ENCODE results near the gene SH3PXD2A.

The SH3PXD2A gene

DNA sequence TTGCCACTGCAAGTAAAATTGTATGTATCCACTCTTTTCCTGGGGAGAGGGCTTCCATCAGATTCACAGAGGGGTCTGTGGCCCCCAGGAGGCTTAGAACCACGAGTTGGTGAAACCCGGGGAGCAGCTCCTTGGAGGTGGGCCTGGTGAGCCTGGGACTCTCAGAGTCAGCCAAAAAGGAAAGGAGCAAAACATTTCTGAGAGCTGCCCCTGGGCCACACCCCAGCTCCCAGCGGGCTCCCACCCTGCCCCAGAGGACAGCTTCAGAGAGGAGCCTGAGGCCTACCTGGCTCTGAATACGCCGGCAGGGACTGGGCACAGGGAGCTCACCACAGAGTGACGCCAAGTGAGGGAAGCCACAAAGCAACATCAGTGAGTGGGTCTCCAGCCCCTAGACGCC, 56.9 kb downstream of the SH3PXD2A start:
- Histone ChIP-seq H3K4me3 (ENCODE audit: low read length) (no peak overlapping the region), H3K4me1 (ENCODE audit: control insufficient read depth, insufficient read depth, low read length) (no peaks in the 10 kb centered on the region), H3K27ac (ENCODE audit: low read depth, low read length) (no peak overlapping the region), H3K27me3 (ENCODE audit: control insufficient read depth, insufficient read depth, low read length) (no peaks in the 10 kb centered on the region), H3K9ac (ENCODE audit: low read length) (no peak overlapping the region), H3K36me3 (ENCODE audit: control insufficient read depth, insufficient read depth, low read length) (peaks cover 3% of the 10 kb centered on the region)

DNA sequence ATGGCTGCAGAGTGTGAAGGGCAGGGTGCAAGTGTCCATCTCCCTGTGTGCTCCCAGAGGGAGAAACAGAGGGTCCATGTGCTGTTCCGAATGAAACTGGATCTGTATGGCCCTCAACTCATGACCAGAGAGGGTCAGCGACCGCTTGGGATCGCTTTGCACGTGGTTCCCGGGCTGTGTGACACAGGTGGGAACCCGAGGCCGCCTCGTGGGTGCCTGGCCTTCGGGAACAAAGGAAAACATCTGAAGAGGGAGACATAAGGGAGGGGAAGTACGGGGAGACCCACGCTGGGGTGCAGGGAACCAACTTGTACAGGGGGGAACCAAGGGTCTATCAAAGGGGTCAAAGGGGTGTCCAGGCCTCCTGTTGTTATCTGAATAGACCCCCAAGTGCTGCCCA, 57.5 kb downstream of the SH3PXD2A start:
- Histone ChIP-seq H3K27ac (ENCODE audit: low read depth, low read length) (no peak overlapping the region), H3K9ac (ENCODE audit: low read length) (no peak overlapping the region), H3K4me1 (ENCODE audit: control insufficient read depth, insufficient read depth, low read length) (no peaks in the 10 kb centered on the region), H3K4me3 (ENCODE audit: low read length) (no peak overlapping the region), H3K27me3 (ENCODE audit: control insufficient read depth, insufficient read depth, low read length) (no peaks in the 10 kb centered on the region), H3K36me3 (ENCODE audit: control insufficient read depth, insufficient read depth, low read length) (peaks cover 3% of the 10 kb centered on the region)

DNA sequence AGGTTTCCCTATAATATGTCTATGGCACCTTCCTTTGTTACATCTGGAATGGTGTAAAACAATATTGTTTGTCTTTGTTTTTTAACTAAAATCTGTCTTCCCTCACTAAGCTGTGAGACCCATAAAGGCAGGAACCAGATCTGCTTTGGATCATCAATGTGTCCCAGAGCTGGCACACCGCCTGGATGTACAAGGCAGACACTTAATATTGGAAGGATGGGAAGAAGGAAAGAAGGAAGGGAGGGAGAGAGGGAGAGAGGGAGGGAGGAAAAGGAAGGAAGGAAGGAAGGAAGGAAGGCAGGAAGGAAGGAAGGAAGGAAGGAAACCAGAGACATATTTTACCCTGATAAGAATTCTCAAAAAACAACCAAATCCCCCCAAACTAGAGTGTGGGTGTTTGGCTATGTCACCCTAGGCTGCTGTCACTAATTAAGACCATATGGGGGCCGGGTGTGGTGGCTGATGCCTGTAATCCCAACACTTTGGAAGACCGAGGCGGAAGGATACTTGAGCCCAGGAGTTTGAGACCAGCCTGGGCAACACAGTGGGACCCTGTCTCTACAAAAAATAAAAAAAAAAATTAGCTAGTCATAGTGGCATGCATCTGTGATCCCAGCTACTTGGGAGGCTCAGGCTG, 59.6 kb downstream of the SH3PXD2A start:
- H3K27ac ChIP-seq (ENCODE audit: low read depth, low read length) = no peak overlapping the region
- peaks cover 3% of the 10 kb centered on the region for H3K36me3 ChIP-seq (ENCODE audit: control insufficient read depth, insufficient read depth, low read length)
- no peak overlapping the region for H3K4me3 ChIP-seq (ENCODE audit: low read length)
- no peak overlapping the region for H3K9ac ChIP-seq (ENCODE audit: low read length)
- no peaks in the 10 kb centered on the region for H3K27me3 ChIP-seq (ENCODE audit: control insufficient read depth, insufficient read depth, low read length)
- H3K4me1 ChIP-seq (ENCODE audit: control insufficient read depth, insufficient read depth, low read length) = no peaks in the 10 kb centered on the region

DNA sequence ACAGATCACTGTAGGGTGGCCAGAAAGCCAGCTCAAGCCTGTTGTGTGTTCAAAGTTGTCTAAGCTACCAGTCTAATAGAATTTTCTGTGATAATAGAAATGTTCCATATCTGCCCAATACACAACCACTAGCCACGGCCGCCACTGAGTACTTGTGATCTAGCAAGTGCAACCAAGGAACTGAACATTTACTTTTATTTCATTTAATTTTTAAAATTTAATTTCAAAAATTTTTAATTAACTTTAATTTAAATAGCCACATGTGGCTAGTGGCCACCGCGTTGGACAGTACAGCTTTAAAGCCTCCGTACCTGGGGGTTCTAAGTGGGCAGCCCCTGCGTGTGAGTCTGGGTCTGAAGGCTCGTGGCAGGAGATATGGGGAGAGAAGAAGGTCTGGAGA, 60.4 kb downstream of the SH3PXD2A start:
- Histone ChIP-seq H3K27ac (ENCODE audit: low read depth, low read length) (no peak overlapping the region), H3K4me1 (ENCODE audit: control insufficient read depth, insufficient read depth, low read length) (no peaks in the 10 kb centered on the region), H3K4me3 (ENCODE audit: low read length) (no peak overlapping the region), H3K9ac (ENCODE audit: low read length) (no peak overlapping the region), H3K27me3 (ENCODE audit: control insufficient read depth, insufficient read depth, low read length) (no peaks in the 10 kb centered on the region), H3K36me3 (ENCODE audit: control insufficient read depth, insufficient read depth, low read length) (peaks cover 3% of the 10 kb centered on the region)

DNA sequence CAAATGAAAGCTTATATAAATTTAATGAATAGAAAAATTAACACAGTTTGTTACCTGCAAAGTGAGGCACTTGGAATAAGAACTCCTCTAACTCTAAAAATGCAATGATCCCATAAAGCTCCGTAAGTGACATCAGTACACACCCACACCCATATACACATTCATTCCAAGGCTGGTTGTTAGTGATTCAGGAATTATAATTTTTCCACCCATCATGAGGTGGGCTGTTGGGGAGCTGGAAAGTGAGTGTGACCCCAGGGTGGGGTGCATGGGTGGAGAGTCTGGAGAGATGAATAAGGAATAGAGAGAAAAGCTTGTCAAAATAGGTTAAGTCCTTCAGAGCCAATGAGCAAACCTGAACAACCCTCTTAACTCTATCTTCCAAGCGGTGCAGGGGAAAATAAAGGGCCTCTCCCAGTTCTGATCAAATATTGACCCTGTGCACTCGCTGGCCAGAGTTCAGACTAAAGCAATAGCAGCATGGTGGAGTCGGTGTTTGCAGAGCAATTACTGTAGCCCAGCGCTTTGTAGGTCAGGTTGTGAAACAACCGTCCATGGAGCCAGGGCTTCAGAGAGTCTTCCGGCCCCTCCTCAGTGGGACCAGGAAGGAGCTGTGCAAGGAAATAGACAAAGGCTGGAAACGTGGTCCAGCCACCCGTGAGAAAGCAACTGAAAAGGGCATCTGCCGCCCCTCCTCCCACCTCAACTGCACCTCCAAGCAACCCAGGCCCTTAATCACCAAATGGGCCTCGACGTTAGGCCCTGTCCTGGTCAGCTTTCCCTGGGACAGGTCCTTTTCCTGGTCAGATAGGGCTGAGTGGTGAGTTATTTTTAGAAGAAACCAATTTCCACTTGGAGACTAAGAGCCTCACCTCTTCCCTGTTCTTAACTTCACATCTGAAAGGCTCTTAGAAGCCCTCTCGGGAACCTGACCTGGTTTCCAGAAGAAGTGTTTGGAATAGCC, 61.2 kb downstream of the SH3PXD2A start:
- peaks cover 3% of the 10 kb centered on the region for H3K36me3 ChIP-seq (ENCODE audit: control insufficient read depth, insufficient read depth, low read length)
- no peak overlapping the region for H3K9ac ChIP-seq (ENCODE audit: low read length)
- H3K27ac ChIP-seq (ENCODE audit: low read depth, low read length) = peak overlapping the region; percentile 21
- H3K4me1 ChIP-seq (ENCODE audit: control insufficient read depth, insufficient read depth, low read length) = no peaks in the 10 kb centered on the region
- no peak overlapping the region for H3K4me3 ChIP-seq (ENCODE audit: low read length)
- H3K27me3 ChIP-seq (ENCODE audit: control insufficient read depth, insufficient read depth, low read length) = no peaks in the 10 kb centered on the region

DNA sequence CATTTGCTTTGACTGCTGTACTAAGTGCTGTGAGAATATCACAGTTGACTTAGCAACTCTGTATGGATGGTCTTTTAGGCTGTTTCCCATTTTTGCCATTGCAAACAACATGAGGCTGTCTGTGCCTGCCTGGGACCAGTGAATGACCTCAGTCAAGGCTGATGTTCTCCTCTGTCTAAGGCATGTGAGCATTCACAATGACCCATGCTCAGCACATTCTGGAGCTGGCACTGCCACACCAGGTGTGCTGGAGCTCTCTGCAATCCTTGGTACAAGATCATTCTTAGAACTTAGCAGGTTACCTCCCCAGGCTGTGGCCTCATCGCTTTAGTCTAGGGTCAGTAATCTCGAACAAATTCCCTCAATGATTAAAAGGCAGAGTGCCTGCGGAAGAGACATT, 61.9 kb downstream of the SH3PXD2A start:
- H3K27me3 ChIP-seq (ENCODE audit: control insufficient read depth, insufficient read depth, low read length) = no peaks in the 10 kb centered on the region
- H3K9ac ChIP-seq (ENCODE audit: low read length) = no peak overlapping the region
- no peak overlapping the region for H3K4me3 ChIP-seq (ENCODE audit: low read length)
- no peak overlapping the region for H3K27ac ChIP-seq (ENCODE audit: low read depth, low read length)
- H3K4me1 ChIP-seq (ENCODE audit: control insufficient read depth, insufficient read depth, low read length) = no peaks in the 10 kb centered on the region
- H3K36me3 ChIP-seq (ENCODE audit: control insufficient read depth, insufficient read depth, low read length) = no peaks in the 10 kb centered on the region

DNA sequence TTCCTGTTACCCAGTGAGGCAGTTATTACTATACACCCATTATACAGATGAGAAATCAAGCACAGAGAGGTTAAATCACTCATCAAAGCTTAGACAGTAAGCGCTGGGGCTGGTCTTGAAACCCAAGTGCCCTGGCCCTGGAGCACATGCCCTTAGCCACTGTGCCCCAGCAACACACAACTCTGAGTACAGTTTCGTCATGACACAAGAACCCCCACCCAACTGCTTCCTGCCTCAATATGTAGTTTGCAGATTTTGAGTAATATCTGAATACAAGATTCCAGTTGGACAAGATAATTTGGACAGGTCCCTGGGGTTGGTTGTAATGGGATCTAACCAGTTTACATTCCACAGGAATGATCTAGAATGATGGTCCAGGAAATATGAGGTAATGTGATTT, 62.8 kb downstream of the SH3PXD2A start:
- Histone ChIP-seq H3K36me3 (ENCODE audit: control insufficient read depth, insufficient read depth, low read length) (no peaks in the 10 kb centered on the region), H3K4me1 (ENCODE audit: control insufficient read depth, insufficient read depth, low read length) (no peaks in the 10 kb centered on the region), H3K4me3 (ENCODE audit: low read length) (no peak overlapping the region), H3K27ac (ENCODE audit: low read depth, low read length) (no peak overlapping the region), H3K27me3 (ENCODE audit: control insufficient read depth, insufficient read depth, low read length) (no peaks in the 10 kb centered on the region), H3K9ac (ENCODE audit: low read length) (no peak overlapping the region)

DNA sequence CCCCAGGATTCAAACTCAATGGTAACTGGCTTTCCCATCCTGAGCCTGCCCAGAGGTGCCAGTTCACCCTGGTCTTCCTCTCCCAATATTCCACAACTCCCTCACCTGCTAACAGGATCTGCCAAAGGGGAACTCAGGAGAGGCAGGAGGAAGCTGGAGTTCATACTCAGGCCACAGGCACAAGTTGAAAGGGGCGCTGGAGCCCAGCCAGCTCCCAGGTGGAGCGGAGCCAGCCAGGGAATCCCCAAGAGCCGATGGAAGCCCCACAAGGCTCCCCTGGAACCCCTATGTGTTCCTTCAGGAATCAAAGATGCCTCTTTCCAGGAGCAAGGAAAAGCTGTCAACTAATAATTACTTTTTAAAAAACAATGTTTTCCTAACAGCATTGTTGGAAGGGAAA, 63.5 kb downstream of the SH3PXD2A start:
- Histone ChIP-seq H3K36me3 (ENCODE audit: control insufficient read depth, insufficient read depth, low read length) (no peaks in the 10 kb centered on the region), H3K27ac (ENCODE audit: low read depth, low read length) (no peak overlapping the region), H3K9ac (ENCODE audit: low read length) (no peak overlapping the region), H3K4me1 (ENCODE audit: control insufficient read depth, insufficient read depth, low read length) (no peaks in the 10 kb centered on the region), H3K4me3 (ENCODE audit: low read length) (no peak overlapping the region), H3K27me3 (ENCODE audit: control insufficient read depth, insufficient read depth, low read length) (no peaks in the 10 kb centered on the region)

DNA sequence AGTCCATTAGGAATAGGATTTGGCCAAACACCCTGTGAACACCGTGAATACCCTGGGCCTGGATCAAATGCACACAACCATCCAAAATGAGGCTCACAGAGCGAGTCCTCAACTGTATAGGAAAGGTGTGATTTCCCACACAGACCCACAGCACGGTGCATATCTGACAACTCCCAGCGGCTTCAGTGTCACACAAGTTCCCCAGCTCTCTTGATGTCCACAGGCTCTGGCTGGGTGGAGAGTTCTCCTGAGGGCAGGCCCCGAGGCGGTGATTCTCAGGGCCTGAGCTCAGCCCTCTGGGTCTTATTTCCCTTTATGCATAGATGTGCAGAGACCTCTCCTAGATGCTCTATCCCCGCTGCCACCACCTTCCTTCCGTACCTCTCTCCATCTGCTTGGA, 64.1 kb downstream of the SH3PXD2A start:
- no peaks in the 10 kb centered on the region for H3K36me3 ChIP-seq (ENCODE audit: control insufficient read depth, insufficient read depth, low read length)
- H3K27ac ChIP-seq (ENCODE audit: low read depth, low read length) = no peak overlapping the region
- H3K4me1 ChIP-seq (ENCODE audit: control insufficient read depth, insufficient read depth, low read length) = no peaks in the 10 kb centered on the region
- H3K27me3 ChIP-seq (ENCODE audit: control insufficient read depth, insufficient read depth, low read length) = no peaks in the 10 kb centered on the region
- no peak overlapping the region for H3K9ac ChIP-seq (ENCODE audit: low read length)
- no peak overlapping the region for H3K4me3 ChIP-seq (ENCODE audit: low read length)

DNA sequence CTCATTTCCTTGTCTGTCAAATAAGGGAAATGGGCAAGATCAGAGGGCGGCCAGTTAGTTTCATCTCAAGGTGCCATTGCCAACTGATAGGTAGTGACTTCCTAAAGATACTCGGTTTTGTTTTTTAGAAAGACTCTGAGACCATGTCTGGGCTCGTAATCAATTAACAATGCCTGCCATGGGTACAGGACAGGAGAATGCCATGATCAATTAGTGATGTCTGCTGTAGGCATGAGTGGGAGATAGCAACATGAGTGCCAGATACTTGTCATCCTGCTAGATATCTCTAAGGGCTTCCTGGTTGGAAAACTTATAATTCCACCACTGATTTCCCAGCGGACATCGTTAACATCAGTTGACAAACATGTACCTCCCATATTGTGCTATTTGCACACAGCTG, 64.8 kb downstream of the SH3PXD2A start:
- Histone ChIP-seq H3K4me3 (ENCODE audit: low read length) (no peak overlapping the region), H3K9ac (ENCODE audit: low read length) (no peak overlapping the region), H3K27ac (ENCODE audit: low read depth, low read length) (no peak overlapping the region), H3K36me3 (ENCODE audit: control insufficient read depth, insufficient read depth, low read length) (no peaks in the 10 kb centered on the region), H3K27me3 (ENCODE audit: control insufficient read depth, insufficient read depth, low read length) (no peaks in the 10 kb centered on the region), H3K4me1 (ENCODE audit: control insufficient read depth, insufficient read depth, low read length) (peaks cover 3% of the 10 kb centered on the region)

DNA sequence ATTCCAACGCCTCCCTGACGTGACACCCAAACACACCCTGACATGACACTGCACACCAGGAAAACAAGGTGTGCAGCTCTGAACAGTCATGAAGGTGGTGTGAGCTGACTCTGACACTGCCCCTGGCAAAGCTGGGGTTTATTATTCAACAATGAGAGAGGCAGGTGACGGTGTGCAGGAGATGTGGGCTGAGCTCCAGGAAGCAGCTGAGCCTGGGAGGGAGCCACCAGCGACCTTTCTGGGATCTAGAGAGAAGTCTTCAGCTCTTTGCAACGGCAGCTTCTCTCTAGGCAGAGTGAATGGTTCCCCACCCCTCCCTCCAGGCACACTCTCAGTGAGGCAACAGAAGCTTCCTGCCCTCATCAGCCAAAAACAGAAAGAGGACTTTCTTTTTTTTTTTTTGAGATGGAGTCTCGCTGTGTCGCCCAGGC, 65.6 kb downstream of the SH3PXD2A start:
- H3K9ac ChIP-seq (ENCODE audit: low read length) = no peak overlapping the region

DNA sequence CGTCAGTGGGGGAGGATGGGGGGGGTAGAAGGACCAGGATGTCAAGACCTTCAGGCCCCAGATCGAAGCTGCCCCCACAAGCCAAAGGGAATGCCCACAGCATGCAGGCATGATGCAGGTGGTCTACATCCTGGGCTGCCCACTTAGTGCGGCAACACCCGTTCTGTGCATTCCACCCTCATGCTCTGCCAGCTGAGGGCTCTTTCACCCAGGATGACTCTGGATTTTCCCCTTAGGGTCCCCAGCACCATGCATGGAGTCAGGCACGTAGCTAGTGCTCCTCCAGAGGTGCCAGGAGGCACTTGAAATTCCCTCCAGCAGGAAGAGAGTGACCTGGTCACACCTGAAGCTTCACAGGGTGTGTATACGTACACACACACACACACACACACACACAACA, 66.2 kb downstream of the SH3PXD2A start:
- Histone ChIP-seq H3K36me3 (ENCODE audit: control insufficient read depth, insufficient read depth, low read length) (no peaks in the 10 kb centered on the region), H3K4me3 (ENCODE audit: low read length) (no peak overlapping the region), H3K27me3 (ENCODE audit: control insufficient read depth, insufficient read depth, low read length) (no peaks in the 10 kb centered on the region), H3K9ac (ENCODE audit: low read length) (no peak overlapping the region), H3K27ac (ENCODE audit: low read depth, low read length) (no peak overlapping the region), H3K4me1 (ENCODE audit: control insufficient read depth, insufficient read depth, low read length) (peaks cover 3% of the 10 kb centered on the region)

More for the DNA sequence above, 65.6 kb downstream of the SH3PXD2A start:
- H3K27ac ChIP-seq (ENCODE audit: low read depth, low read length) = no peak overlapping the region
- H3K4me3 ChIP-seq (ENCODE audit: low read length) = no peak overlapping the region
- peaks cover 3% of the 10 kb centered on the region for H3K4me1 ChIP-seq (ENCODE audit: control insufficient read depth, insufficient read depth, low read length)
- H3K36me3 ChIP-seq (ENCODE audit: control insufficient read depth, insufficient read depth, low read length) = no peaks in the 10 kb centered on the region
- no peaks in the 10 kb centered on the region for H3K27me3 ChIP-seq (ENCODE audit: control insufficient read depth, insufficient read depth, low read length)

All from rectal smooth muscle tissue (tissue), 1 donor.